Measurements from ENCODE around the gene STX12.

STX12 gene

GRCh38 chr1:27811741-27812500 is 38.9 kb downstream of the STX12 start:
- no peaks in the 10 kb centered on the region for H3F3A ChIP-seq (ENCODE audit: low read depth)
- H3K9me3 ChIP-seq (ENCODE audit: insufficient read depth, low read depth, low read length) = no peaks in the 10 kb centered on the region
- no peak overlapping the region for H3K4me3 ChIP-seq (ENCODE audit: low read length, poor library complexity, severe bottlenecking)
- H3K36me3 ChIP-seq (ENCODE audit: insufficient read depth, low read length) = peaks cover 4% of the 10 kb centered on the region; the same call in 1 of the 2 replicates
- H3K9ac ChIP-seq (ENCODE audit: low read depth, low read length, poor library complexity, severe bottlenecking) = no peak overlapping the region
- no peaks in the 10 kb centered on the region for H3K4me1 ChIP-seq (ENCODE audit: insufficient read depth, low read length, poor library complexity, severe bottlenecking)
- H3K9me2 ChIP-seq (replicated peaks; ENCODE audit: low read depth, low read length) = no peaks in the 10 kb centered on the region
- no peak overlapping the region for H3K4me2 ChIP-seq (ENCODE audit: low read depth, low read length, poor library complexity, severe bottlenecking)
- no peak overlapping the region for H2AFZ ChIP-seq (ENCODE audit: low read length)
- H3K79me2 ChIP-seq (ENCODE audit: insufficient read depth, low read length) = no peaks in the 10 kb centered on the region
- H4K20me1 ChIP-seq (ENCODE audit: insufficient read depth, low read length, poor library complexity, severe bottlenecking) = no peaks in the 10 kb centered on the region
- no peaks in the 10 kb centered on the region for H3K27me3 ChIP-seq (ENCODE audit: insufficient read depth, low read length, poor library complexity, severe bottlenecking)
- TF ChIP-seq EZH2phosphoT487 (IDR thresholded peaks at IDR 0.05; ENCODE audit: borderline replicate concordance) = no peak
- no peak for TF ChIP-seq CTCF (conservative IDR thresholded peaks at IDR 0.05; ENCODE audit: low read length)

DNA sequence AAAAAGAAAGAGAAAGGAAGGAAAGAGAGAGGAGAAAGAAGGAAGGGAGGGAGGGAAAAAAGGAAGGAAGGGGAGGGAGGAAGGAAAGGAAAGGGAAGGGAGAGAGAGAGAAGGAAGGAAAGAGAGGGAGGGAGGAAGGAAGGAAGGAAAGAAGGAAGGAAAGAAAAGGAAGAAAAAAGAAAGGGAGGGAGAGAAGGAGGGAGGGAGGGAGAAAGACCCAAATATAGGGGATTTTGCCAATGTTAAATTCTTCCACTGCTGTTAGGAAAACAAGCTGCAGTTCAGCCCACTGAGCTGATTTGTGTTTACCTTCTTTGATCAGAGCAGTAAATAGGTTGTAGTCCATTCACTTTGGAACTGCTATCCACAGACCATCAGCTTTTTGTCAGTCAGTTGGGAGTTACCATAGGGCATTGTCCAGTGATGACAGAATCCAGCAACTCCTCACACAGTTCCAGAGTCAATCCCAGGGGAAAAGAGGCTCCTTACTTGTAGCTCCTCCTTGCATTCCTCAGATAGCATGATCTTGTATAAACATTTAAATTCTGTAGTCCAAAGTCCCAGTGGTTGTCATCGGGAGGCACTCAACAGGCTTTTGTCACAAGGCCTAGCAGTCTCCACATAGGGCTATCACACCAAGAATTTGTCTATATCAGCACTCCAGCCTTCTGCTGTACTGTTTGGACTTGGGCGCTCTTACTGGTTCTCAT is 44.1 kb downstream of the STX12 start:
- TF ChIP-seq CTCF (conservative IDR thresholded peaks at IDR 0.05; ENCODE audit: low read length) (no peak), EZH2phosphoT487 (IDR thresholded peaks at IDR 0.05; ENCODE audit: borderline replicate concordance) (no peak)
- H3K79me2 ChIP-seq (ENCODE audit: insufficient read depth, low read length) = no peaks in the 10 kb centered on the region
- H3K36me3 ChIP-seq (ENCODE audit: insufficient read depth, low read length) = peaks cover 26% of the 10 kb centered on the region; the same call in 1 of the 2 replicates
- no peaks in the 10 kb centered on the region for H3K4me1 ChIP-seq (ENCODE audit: insufficient read depth, low read length, poor library complexity, severe bottlenecking)
- no peak overlapping the region for H3K9ac ChIP-seq (ENCODE audit: low read depth, low read length, poor library complexity, severe bottlenecking)
- no peak overlapping the region for H3K4me2 ChIP-seq (ENCODE audit: low read depth, low read length, poor library complexity, severe bottlenecking)
- no peaks in the 10 kb centered on the region for H3F3A ChIP-seq (ENCODE audit: low read depth)
- no peaks in the 10 kb centered on the region for H3K27me3 ChIP-seq (ENCODE audit: insufficient read depth, low read length, poor library complexity, severe bottlenecking)
- no peaks in the 10 kb centered on the region for H3K9me2 ChIP-seq (replicated peaks; ENCODE audit: low read depth, low read length)
- no peaks in the 10 kb centered on the region for H4K20me1 ChIP-seq (ENCODE audit: insufficient read depth, low read length, poor library complexity, severe bottlenecking)
- no peak overlapping the region for H3K4me3 ChIP-seq (ENCODE audit: low read length, poor library complexity, severe bottlenecking)
- H3K9me3 ChIP-seq (ENCODE audit: insufficient read depth, low read depth, low read length) = no peaks in the 10 kb centered on the region
- H2AFZ ChIP-seq (ENCODE audit: low read length) = no peak overlapping the region

DNA sequence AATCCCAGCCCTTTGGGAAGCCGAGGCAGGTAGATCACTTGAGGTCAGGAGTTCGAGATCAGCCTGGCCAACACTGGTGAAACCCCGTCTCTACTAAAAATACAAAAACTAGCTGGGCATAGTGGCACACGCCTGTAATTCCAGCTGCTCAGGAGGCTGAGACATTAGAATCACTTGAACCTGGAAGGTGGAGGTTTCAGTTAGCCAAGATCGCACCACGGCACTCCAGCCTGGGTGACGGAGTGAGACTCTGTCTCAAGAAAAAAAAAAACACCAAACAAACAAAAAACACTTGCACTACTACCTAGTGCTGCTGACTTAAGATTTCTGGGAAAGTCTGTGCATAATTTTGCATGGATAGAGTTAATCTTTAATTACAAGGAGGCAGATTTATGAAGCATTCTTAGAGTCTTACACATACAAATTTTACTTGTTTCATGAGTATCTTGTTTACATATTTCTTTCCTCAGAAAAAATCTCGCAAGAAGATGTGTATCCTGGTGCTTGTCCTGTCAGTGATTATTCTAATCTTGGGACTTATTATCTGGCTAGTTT is 48.8 kb downstream of the STX12 start:
- no peak overlapping the region for H2AFZ ChIP-seq (ENCODE audit: low read length)
- H3F3A ChIP-seq (ENCODE audit: low read depth) = no peaks in the 10 kb centered on the region
- H3K4me2 ChIP-seq (ENCODE audit: low read depth, low read length, poor library complexity, severe bottlenecking) = no peak overlapping the region
- no peak overlapping the region for H3K4me3 ChIP-seq (ENCODE audit: low read length, poor library complexity, severe bottlenecking)
- no peaks in the 10 kb centered on the region for H3K79me2 ChIP-seq (ENCODE audit: insufficient read depth, low read length)
- peaks cover 22% of the 10 kb centered on the region; the same call in 1 of the 2 replicates for H3K36me3 ChIP-seq (ENCODE audit: insufficient read depth, low read length)
- no peaks in the 10 kb centered on the region for H4K20me1 ChIP-seq (ENCODE audit: insufficient read depth, low read length, poor library complexity, severe bottlenecking)
- no peaks in the 10 kb centered on the region for H3K4me1 ChIP-seq (ENCODE audit: insufficient read depth, low read length, poor library complexity, severe bottlenecking)
- TF ChIP-seq CTCF (conservative IDR thresholded peaks at IDR 0.05; ENCODE audit: low read length) (no peak), EZH2phosphoT487 (IDR thresholded peaks at IDR 0.05; ENCODE audit: borderline replicate concordance) (no peak)
- H3K9ac ChIP-seq (ENCODE audit: low read depth, low read length, poor library complexity, severe bottlenecking) = no peak overlapping the region
- no peaks in the 10 kb centered on the region for H3K9me3 ChIP-seq (ENCODE audit: insufficient read depth, low read depth, low read length)
- no peaks in the 10 kb centered on the region for H3K27me3 ChIP-seq (ENCODE audit: insufficient read depth, low read length, poor library complexity, severe bottlenecking)
- H3K9me2 ChIP-seq (replicated peaks; ENCODE audit: low read depth, low read length) = no peaks in the 10 kb centered on the region
